ENCODE results near the gene CDC23.
"Not testable (repeated sequence)": the region's sequence is repeated elsewhere in the genome, so short reads cannot be mapped to it uniquely, and the experiment has no call there.

Gene CDC23

GRCh38 chr5:138213161-138214029 lies at the start of gene CDC23:
TSS of gene CDC23 (minus strand) at chr5:138213323. CDS start at chr5:138213312, 11 bp downstream.
- peak; percentile 99 for FAIRE-seq

GRCh38 chr5:138258704-138259292 lies 45.7 kb upstream of the CDC23 start:
- FAIRE-seq, result no peak

GRCh38 chr5:138257583-138257982 lies 44.5 kb upstream of the CDC23 start:
- no peak for FAIRE-seq

GRCh38 chr5:138252944-138253343 lies 39.8 kb upstream of the CDC23 start:
- FAIRE-seq, result no peak

- FAIRE-seq, result not testable (repeated sequence)
These were observed 34.7 kb upstream of the CDC23 start for GRCh38 chr5:138247800-138248199.

- FAIRE-seq, result no peak
These were observed 33.7 kb upstream of the CDC23 start for GRCh38 chr5:138246822-138247221.

- no peak for FAIRE-seq
These were observed 33.2 kb upstream of the CDC23 start for GRCh38 chr5:138246334-138246733.

GRCh38 chr5:138245717-138246116 lies 32.6 kb upstream of the CDC23 start:
- FAIRE-seq, result no peak

GRCh38 chr5:138243794-138244193 lies 30.7 kb upstream of the CDC23 start:
- FAIRE-seq, result no peak

GRCh38 chr5:138241688-138242571 lies 28.8 kb upstream of the CDC23 start:
- FAIRE-seq, result no peak

- no peak for FAIRE-seq
These were observed 27.7 kb upstream of the CDC23 start for GRCh38 chr5:138240650-138241385.

- no peak for FAIRE-seq
These were observed 24.9 kb upstream of the CDC23 start for GRCh38 chr5:138238034-138238433.

GRCh38 chr5:138234651-138235050 lies 21.5 kb upstream of the CDC23 start:
- FAIRE-seq, result no peak

GRCh38 chr5:138233280-138233679 lies 20.2 kb upstream of the CDC23 start:
- FAIRE-seq, result no peak

- FAIRE-seq, result no peak
These were observed 18.0 kb upstream of the CDC23 start for GRCh38 chr5:138230981-138231589.

- FAIRE-seq, result no peak
These were observed 17.1 kb upstream of the CDC23 start for GRCh38 chr5:138230261-138230660.

GRCh38 chr5:138229387-138229786 lies 16.3 kb upstream of the CDC23 start:
- FAIRE-seq, result no peak

- FAIRE-seq, result no peak
These were observed 13.8 kb upstream of the CDC23 start for GRCh38 chr5:138226910-138227309.

- FAIRE-seq, result no peak
These were observed 11.6 kb upstream of the CDC23 start for GRCh38 chr5:138224712-138225111.

- FAIRE-seq, result no peak
These were observed 10.4 kb upstream of the CDC23 start for GRCh38 chr5:138223532-138223931.

- FAIRE-seq, result no peak
These were observed 3.7 kb upstream of the CDC23 start for GRCh38 chr5:138216799-138217198.

GRCh38 chr5:138212828-138213160 lies 329 bp downstream of the CDC23 start:
- no peak for FAIRE-seq
